PC-9 (cell line): Measurements from ENCODE around the gene LUZP2.

Experiments used
- CTCF ChIP-seq: fragments of 200-600 bp; sonication (generic); conservative IDR thresholded peaks from 2 replicates; pipeline ENCODE4 v1.6.1; 2017; ENCODE audit warnings: mixed run types, antibody characterized with exemption, mild to moderate bottlenecking, moderate library complexity
- EZH2 ChIP-seq: fragments of 200-600 bp; sonication (generic); IDR thresholded peaks from 2 replicates; pipeline ENCODE4 v1.8.0; 2017; ENCODE audit warnings: antibody characterized with exemption, low read depth

- TF ChIP-seq CTCF, result no peak
- no peak for TF ChIP-seq EZH2
These were observed 27.3 kb downstream of the LUZP2 start for GRCh38 chr11:24524156-24524555.
